HCT116 (cell line): Measurements from ENCODE around the gene HMGB4.

ENCODE experiments used
- ELF1 ChIP-seq: IDR thresholded peaks from 2 replicates; pipeline ENCODE4 v1.6.1; 2012; ENCODE audit warnings: low read depth, borderline replicate concordance
- POLR2A ChIP-seq: IDR thresholded peaks from 2 replicates; pipeline ENCODE4 v1.7.0; 2011; ENCODE audit warnings: borderline replicate concordance; ENCODE audit not compliant: insufficient read depth, insufficient read length; ENCODE audit errors: extremely low read depth
- RAD21 ChIP-seq: IDR thresholded peaks from 2 replicates; pipeline ENCODE4 v1.6.1; 2012; ENCODE audit warnings: low read depth, mild to moderate bottlenecking
- ZNF274 ChIP-seq: fragments of 200-500 bp; sonication (Bioruptor generic); IDR thresholded peaks from 2 replicates; pipeline ENCODE4 v1.6.1; 2014; ENCODE audit warnings: mild to moderate bottlenecking, low read depth, low read length, inconsistent platforms
- TF ChIP-seq, protein P1 (sequence below), 3 experiments: fragments of 200-600 bp in 1 of 3; sonication (generic) in 1 of 3; IDR thresholded peaks in 2 of 3; conservative IDR thresholded peaks in 1 of 3; 2 replicates each; pipeline ENCODE4 v1.5.1; 2012 to 2017; ENCODE audit warnings: low read depth in 2 of 3, low read length in 2 of 3, antibody characterized with exemption in 1 of 3, borderline replicate concordance in 1 of 3, control low read depth in 1 of 3, mild to moderate bottlenecking in 1 of 3, mixed read lengths in 1 of 3, mixed run types in 1 of 3, moderate library complexity in 1 of 3; ENCODE audit not compliant: insufficient read depth in 1 of 3
- TF ChIP-seq, protein P2 (sequence below): IDR thresholded peaks from 2 replicates; pipeline ENCODE4 v1.6.1; 2012

GRCh38 chr1:33866281-33866680 lies 2.4 kb downstream of the HMGB4 start:
- TF ChIP-seq, protein P1, sequence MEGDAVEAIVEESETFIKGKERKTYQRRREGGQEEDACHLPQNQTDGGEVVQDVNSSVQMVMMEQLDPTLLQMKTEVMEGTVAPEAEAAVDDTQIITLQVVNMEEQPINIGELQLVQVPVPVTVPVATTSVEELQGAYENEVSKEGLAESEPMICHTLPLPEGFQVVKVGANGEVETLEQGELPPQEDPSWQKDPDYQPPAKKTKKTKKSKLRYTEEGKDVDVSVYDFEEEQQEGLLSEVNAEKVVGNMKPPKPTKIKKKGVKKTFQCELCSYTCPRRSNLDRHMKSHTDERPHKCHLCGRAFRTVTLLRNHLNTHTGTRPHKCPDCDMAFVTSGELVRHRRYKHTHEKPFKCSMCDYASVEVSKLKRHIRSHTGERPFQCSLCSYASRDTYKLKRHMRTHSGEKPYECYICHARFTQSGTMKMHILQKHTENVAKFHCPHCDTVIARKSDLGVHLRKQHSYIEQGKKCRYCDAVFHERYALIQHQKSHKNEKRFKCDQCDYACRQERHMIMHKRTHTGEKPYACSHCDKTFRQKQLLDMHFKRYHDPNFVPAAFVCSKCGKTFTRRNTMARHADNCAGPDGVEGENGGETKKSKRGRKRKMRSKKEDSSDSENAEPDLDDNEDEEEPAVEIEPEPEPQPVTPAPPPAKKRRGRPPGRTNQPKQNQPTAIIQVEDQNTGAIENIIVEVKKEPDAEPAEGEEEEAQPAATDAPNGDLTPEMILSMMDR (IDR thresholded peaks at IDR 0.05 in 2 of 3, conservative IDR thresholded peaks at IDR 0.05 in 1 of 3; ENCODE audit: borderline replicate concordance in 1 of 3, insufficient read depth in 1 of 3, low read depth in 2 of 3, low read length in 2 of 3) = no peak
- TF ChIP-seq, protein P2, sequence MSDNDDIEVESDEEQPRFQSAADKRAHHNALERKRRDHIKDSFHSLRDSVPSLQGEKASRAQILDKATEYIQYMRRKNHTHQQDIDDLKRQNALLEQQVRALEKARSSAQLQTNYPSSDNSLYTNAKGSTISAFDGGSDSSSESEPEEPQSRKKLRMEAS = no peak
- no peak for TF ChIP-seq ZNF274
- TF ChIP-seq POLR2A = no peak
- TF ChIP-seq RAD21 = no peak
- no peak for TF ChIP-seq ELF1
